Measurements from ENCODE around the gene PPL.

Gene PPL

GRCh38 chr16:4840984-4841383 lies 96.0 kb downstream of the PPL start:
- H3K36me3 ChIP-seq (ENCODE audit: control insufficient read depth in 2 of 2, insufficient read depth in 1 of 2, low read length in 2 of 2), result peaks cover 44 to 90% of the 10 kb centered on the region in 2 experiments
- no peaks in the 10 kb centered on the region for H3K4me1 ChIP-seq (ENCODE audit: control insufficient read depth, insufficient read depth, low read length)
- H3K27ac ChIP-seq (ENCODE audit: extremely low read depth, low read depth, low read length), result no peak overlapping the region
- H3K4me3 ChIP-seq (ENCODE audit: low read depth, low read length), result no peak overlapping the region
- ChIA-PET POLR2A (interaction anchor here (0.5 to 1.1 kb wide), 2 partner anchors 16 to 204 kb away, joined by 4 to 5 read pairs; no protein-coding TSS in a partner anchor), CTCF (interaction anchor here (0.7 kb wide), 1 partner anchor 94 kb away, joined by 3 read pairs; no protein-coding TSS in a partner anchor)
- no peaks in the 10 kb centered on the region for H3K9me3 ChIP-seq (ENCODE audit: control insufficient read depth, insufficient read depth, low read depth, low read length)
- TF ChIP-seq ZNF2 (tag by site-specific recombination; IDR thresholded peaks at IDR 0.05) (no peak), ZNF223 (tag by site-specific recombination; IDR thresholded peaks at IDR 0.05) (no peak), ZNF544 (tag by site-specific recombination; IDR thresholded peaks at IDR 0.05) (no peak), ZNF114 (tag by site-specific recombination; IDR thresholded peaks at IDR 0.05) (no peak)

DNA sequence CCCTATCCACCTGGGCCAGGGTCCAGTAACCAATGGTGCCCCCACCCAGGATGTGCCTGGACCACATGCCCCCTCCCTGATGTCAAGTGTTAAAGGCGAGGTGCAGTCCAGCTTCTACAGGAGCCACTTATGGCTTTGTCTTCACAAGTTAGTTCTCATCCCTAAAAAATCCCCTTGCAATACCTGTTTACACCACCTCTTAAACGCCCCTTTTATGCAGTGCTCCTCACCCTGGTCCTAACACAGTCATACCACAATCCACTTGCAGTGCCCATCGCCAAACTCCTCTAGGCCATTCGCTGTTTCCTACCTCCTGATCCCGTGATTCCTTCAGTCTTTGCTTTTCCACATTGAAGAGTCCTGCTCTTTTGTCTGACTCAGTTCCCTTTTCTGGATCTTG lies 97.0 kb downstream of the PPL start:
- Histone ChIP-seq H3K36me3 (ENCODE audit: control insufficient read depth in 2 of 2, insufficient read depth in 1 of 2, low read length in 2 of 2) (peaks cover 47 to 93% of the 10 kb centered on the region in 2 experiments), H3K27ac (ENCODE audit: extremely low read depth, low read depth, low read length) (no peak overlapping the region), H3K9me3 (ENCODE audit: control insufficient read depth, insufficient read depth, low read depth, low read length) (no peaks in the 10 kb centered on the region), H3K4me1 (ENCODE audit: control insufficient read depth, insufficient read depth, low read length) (no peaks in the 10 kb centered on the region), H3K4me3 (ENCODE audit: low read depth, low read length) (no peak overlapping the region)
- no peak for TF ChIP-seq ZNF248 (tag by site-specific recombination; IDR thresholded peaks at IDR 0.05)
- TF ChIP-seq SP2 (tag by site-specific recombination; IDR thresholded peaks at IDR 0.05), result no peak
- no peak for TF ChIP-seq ZNF350 (tag by site-specific recombination; IDR thresholded peaks at IDR 0.05)
- TF ChIP-seq, protein P1, sequence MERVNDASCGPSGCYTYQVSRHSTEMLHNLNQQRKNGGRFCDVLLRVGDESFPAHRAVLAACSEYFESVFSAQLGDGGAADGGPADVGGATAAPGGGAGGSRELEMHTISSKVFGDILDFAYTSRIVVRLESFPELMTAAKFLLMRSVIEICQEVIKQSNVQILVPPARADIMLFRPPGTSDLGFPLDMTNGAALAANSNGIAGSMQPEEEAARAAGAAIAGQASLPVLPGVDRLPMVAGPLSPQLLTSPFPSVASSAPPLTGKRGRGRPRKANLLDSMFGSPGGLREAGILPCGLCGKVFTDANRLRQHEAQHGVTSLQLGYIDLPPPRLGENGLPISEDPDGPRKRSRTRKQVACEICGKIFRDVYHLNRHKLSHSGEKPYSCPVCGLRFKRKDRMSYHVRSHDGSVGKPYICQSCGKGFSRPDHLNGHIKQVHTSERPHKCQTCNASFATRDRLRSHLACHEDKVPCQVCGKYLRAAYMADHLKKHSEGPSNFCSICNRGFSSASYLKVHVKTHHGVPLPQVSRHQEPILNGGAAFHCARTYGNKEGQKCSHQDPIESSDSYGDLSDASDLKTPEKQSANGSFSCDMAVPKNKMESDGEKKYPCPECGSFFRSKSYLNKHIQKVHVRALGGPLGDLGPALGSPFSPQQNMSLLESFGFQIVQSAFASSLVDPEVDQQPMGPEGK (tag by site-specific recombination; IDR thresholded peaks at IDR 0.05), result no peak
- no peak for TF ChIP-seq HOXC10 (CRISPR knock-in tag; IDR thresholded peaks at IDR 0.05)
- TF ChIP-seq PRDM2 (tag by site-specific recombination; IDR thresholded peaks at IDR 0.05; ENCODE audit: borderline replicate concordance), result no peak
- no peak for TF ChIP-seq ZNF214 (tag by site-specific recombination; IDR thresholded peaks at IDR 0.05; ENCODE audit: borderline replicate concordance)
- no peak for TF ChIP-seq ZNF791 (tag by site-specific recombination; IDR thresholded peaks at IDR 0.05)
- TF ChIP-seq, protein P2, sequence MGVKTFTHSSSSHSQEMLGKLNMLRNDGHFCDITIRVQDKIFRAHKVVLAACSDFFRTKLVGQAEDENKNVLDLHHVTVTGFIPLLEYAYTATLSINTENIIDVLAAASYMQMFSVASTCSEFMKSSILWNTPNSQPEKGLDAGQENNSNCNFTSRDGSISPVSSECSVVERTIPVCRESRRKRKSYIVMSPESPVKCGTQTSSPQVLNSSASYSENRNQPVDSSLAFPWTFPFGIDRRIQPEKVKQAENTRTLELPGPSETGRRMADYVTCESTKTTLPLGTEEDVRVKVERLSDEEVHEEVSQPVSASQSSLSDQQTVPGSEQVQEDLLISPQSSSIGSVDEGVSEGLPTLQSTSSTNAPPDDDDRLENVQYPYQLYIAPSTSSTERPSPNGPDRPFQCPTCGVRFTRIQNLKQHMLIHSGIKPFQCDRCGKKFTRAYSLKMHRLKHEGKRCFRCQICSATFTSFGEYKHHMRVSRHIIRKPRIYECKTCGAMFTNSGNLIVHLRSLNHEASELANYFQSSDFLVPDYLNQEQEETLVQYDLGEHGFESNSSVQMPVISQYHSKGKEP (tag by site-specific recombination; IDR thresholded peaks at IDR 0.05), result no peak
- no peak for TF ChIP-seq MYNN (tag by site-specific recombination; IDR thresholded peaks at IDR 0.05; ENCODE audit: borderline replicate concordance)
- no peak for TF ChIP-seq ZNF426 (tag by site-specific recombination; IDR thresholded peaks at IDR 0.05)
- TF ChIP-seq ZNF777 (tag by site-specific recombination; IDR thresholded peaks at IDR 0.05; ENCODE audit: borderline replicate concordance), result no peak
- CTCF ChIA-PET, result no interaction called here
- POLR2A ChIA-PET, result no interaction called here

All from HEK293 (cell line).